ENCODE measurements around the gene JSRP1.
A peak's percentile ranks its signal among the peaks of the same experiment; 100 is the strongest.

DNA sequence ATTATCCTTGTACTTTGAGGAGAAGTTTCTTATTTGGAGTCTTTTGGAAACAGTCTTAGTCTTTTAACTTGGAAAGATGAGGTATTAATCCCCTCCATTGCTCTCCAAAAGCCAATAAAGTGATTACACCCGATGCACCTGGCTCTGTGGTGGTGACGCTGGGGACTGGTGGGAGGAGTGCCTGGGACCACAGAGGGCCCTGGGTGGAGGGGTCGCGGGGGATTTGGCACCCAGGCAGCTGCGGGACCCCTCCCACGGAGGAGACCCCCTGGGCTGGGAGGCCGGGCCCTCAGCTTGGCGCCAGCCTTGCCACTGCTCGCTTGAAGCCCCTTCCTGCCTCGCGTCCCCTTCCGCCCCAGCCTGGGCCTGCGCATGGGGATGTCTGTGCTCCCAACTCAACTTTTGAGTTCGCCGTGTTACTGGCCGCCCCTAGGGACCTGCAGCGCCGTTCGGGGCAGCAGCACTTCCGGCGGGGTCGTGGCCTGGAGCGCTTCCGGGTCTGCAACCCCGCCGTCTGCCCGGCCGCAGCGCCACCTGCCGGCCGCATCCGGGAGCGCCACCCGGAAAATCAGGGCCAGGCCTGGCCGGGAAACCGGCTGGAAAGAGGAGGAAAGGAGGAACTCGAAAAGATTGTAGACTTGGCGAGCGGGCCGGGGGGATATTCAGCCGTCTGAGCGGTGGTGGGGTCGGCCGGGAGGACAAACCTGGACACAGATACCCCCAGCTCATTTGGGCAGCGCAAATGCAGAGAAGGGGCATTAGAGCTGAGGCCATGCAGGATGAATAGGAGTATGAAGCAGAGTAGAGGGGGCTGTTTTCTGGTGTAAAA lies 17.4 kb upstream of the JSRP1 start:
- TF ChIP-seq SPI1 (IDR thresholded peaks at IDR 0.05; ENCODE audit: borderline replicate concordance, low read depth) (peak; percentile 44), GABPA (IDR thresholded peaks at IDR 0.05; ENCODE audit: low read depth) (peak; percentile 96), POLR2AphosphoS5 (IDR thresholded peaks at IDR 0.05; ENCODE audit: low read depth) (peak; percentile 97)
- TF ChIP-seq, protein P1, sequence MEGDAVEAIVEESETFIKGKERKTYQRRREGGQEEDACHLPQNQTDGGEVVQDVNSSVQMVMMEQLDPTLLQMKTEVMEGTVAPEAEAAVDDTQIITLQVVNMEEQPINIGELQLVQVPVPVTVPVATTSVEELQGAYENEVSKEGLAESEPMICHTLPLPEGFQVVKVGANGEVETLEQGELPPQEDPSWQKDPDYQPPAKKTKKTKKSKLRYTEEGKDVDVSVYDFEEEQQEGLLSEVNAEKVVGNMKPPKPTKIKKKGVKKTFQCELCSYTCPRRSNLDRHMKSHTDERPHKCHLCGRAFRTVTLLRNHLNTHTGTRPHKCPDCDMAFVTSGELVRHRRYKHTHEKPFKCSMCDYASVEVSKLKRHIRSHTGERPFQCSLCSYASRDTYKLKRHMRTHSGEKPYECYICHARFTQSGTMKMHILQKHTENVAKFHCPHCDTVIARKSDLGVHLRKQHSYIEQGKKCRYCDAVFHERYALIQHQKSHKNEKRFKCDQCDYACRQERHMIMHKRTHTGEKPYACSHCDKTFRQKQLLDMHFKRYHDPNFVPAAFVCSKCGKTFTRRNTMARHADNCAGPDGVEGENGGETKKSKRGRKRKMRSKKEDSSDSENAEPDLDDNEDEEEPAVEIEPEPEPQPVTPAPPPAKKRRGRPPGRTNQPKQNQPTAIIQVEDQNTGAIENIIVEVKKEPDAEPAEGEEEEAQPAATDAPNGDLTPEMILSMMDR (IDR thresholded peaks at IDR 0.05; ENCODE audit: insufficient read depth, low read length): peak; percentile 49
- TF ChIP-seq, protein P2, sequence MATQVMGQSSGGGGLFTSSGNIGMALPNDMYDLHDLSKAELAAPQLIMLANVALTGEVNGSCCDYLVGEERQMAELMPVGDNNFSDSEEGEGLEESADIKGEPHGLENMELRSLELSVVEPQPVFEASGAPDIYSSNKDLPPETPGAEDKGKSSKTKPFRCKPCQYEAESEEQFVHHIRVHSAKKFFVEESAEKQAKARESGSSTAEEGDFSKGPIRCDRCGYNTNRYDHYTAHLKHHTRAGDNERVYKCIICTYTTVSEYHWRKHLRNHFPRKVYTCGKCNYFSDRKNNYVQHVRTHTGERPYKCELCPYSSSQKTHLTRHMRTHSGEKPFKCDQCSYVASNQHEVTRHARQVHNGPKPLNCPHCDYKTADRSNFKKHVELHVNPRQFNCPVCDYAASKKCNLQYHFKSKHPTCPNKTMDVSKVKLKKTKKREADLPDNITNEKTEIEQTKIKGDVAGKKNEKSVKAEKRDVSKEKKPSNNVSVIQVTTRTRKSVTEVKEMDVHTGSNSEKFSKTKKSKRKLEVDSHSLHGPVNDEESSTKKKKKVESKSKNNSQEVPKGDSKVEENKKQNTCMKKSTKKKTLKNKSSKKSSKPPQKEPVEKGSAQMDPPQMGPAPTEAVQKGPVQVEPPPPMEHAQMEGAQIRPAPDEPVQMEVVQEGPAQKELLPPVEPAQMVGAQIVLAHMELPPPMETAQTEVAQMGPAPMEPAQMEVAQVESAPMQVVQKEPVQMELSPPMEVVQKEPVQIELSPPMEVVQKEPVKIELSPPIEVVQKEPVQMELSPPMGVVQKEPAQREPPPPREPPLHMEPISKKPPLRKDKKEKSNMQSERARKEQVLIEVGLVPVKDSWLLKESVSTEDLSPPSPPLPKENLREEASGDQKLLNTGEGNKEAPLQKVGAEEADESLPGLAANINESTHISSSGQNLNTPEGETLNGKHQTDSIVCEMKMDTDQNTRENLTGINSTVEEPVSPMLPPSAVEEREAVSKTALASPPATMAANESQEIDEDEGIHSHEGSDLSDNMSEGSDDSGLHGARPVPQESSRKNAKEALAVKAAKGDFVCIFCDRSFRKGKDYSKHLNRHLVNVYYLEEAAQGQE (IDR thresholded peaks at IDR 0.05; ENCODE audit: insufficient replicate concordance, low read depth): no peak
